T-helper 9 cell (primary cell): ENCODE results near the gene PPEF2.
"Not testable (repeated sequence)": the region's sequence is repeated elsewhere in the genome, so short reads cannot be mapped to it uniquely, and the experiment has no call there.

Experiments
- DNase-seq: peaks from one replicate; pipeline ENCODE4 v3.0.0-alpha.2; 2020
- total RNA-seq, 2 donors: gene quantifications; one replicate each; lab custom pipeline; 2026; lab: John Stamatoyannopoulos, UW

Gene PPEF2
- 0.42 to 0.72 reads per million in 2 donors for total RNA-seq

DNA sequence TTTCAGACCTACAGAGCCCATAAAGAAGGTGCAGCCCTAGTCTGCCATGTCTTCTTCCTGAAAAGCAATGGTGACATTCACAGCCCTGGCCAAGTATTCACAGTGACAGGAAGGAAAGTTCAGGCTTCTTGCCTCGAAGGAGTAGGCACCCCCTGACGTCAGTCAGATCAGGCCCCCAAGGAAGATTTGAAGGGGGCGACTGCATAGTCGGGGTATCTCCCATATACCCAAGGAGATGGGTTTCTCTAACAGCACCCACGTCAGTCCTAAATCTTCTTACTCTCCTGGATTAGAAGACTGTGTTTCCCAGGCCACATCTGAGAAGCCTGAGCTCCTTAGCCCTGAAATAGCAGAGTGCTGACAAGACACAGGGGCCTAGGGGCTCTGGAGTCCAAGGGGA lies at the start of gene PPEF2:
Gene PPEF2, minus strand, starts transcription at position 101 of the 400 bp plus-strand sequence. CDS start 6,127 bp downstream, outside the sequence.
- DNase-seq: no peak

- DNase-seq: no peak
Observed at GRCh38 chr4:75950213-75950815, 48.1 kb upstream of the PPEF2 start.

- DNase-seq: no peak
Observed at GRCh38 chr4:75948822-75949444, 46.7 kb upstream of the PPEF2 start.

GRCh38 chr4:75940692-75941253 lies 38.5 kb upstream of the PPEF2 start, which contains the start of gene NAAA:
TSS of gene NAAA (minus strand) at chr4:75941013. CDS start at chr4:75940949, 64 bp downstream.
- peak; percentile 75 for DNase-seq

DNA sequence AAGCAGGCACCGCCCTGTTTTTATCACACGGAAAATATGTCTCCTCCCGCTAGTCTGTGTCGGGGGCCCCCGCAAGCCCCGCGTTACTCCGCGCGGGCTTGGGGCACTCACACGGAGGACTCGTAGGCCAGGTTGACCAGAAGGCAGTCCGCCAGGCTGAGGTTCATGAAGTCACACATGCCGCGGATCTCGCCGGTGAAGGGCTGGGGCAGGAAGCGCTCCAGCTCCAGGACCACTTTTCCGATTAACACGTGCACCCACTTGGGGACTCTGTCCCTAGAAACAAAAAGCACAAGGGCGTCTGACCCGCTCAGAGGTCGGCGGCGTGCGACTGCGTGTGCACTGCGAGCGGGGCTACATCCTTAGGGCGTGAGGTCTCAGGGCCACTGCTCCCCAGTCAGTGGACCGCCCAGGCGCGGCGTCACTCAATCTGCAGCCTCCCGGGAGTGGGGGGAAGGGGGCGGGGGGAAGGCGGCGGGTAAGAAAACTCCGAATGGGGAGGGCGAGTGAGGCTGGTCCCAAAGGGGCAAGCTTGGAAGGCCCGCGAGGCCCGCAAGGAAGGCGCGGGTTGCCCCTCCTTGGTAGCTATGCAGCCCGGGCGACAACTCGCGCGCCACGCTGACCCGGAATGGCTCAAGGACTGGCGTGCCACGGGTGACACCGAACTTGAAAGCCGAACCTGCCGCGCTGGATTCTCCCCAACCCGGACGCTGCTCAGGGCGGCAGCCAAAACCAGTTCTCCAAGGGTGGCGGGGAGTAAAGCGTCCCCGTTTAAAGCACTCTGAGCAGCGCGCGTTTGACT lies 37.8 kb upstream of the PPEF2 start:
- DNase-seq: peak; percentile 71

DNA sequence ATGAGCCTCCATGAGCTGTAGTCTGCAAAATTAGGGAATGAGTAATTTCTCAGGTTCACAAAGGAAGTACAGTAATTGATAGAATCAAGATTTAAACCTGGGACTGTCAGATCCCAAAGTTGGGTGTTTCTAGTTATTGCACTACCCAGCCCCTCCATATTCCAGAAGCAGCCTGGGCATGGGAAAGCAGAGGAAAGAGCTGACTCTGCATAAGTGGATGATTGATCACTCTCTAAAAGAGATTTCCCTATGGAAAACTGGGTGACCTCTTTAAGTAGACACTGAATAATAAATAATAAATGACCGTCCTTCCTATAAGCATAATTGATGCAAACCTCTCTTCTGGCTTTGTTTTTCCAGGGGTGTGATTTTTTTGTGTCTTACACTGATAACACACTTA lies 33.4 kb upstream of the PPEF2 start:
- no peak for DNase-seq

GRCh38 chr4:75930152-75930551 lies 27.9 kb upstream of the PPEF2 start:
- no peak for DNase-seq

GRCh38 chr4:75924916-75925315 lies 22.7 kb upstream of the PPEF2 start:
- DNase-seq: not testable (repeated sequence)

DNA sequence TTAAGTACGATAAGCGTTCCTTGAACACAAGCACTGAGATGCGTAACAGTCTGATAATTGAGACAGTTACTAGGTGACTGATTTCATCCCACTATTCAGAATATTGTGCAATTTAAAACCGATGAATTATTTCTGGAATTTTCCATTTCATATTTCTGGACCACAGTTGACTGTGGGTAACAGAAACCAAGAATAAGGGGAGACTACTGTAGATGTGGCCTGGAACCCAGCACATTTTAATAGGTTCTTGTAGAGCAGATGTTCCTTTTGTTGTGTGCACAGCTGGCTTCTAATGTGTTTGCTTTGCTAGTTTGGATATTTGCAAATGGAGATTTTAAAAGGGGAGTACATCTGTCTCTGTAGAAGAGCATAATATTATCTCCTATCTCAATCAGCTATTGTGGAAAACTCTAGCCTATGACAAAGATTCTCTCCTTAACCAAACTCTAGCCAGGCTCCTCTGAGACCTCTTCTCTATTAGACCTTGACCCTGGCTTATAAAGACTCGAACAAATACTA lies 22.1 kb upstream of the PPEF2 start:
- no peak for DNase-seq

GRCh38 chr4:75922588-75922987 lies 20.3 kb upstream of the PPEF2 start:
- no peak for DNase-seq

DNA sequence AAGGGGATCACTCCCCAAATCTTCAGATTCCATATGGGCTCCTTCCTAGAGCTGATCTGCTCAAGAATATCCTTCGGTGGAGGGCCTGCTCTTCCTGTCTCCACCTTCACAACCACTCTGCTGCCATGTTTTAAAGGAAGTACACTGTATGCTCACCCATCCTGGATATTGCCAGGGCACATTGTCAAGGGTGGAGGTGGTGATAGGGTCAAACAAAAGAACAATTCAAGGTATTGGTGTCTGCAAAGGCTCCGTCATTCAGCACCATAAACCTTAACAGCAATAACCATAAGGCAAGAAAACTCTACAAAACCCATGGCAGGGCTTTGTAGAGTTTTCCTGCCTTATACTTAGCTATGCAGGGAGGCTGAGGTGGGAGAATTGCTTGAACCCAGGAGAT lies 19.7 kb upstream of the PPEF2 start:
- DNase-seq: no peak

DNA sequence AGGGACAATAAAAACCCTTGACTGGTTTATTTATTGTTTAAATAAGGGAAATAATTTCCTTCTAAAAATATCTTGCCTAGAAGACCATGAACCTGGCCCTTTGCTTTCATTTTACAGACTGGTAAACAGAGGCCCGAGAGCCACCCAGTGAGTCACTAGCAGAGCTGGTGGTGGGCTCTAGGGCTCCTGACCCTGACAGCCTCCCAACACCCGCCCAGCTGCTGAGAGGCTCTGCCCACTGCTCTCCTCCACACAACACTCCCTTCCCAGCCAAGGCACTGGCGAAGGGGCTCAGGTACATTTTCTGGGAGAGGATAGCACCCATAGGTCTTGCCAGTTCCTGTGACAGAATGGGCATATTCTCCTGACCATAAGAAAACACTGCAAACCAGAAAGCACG lies 18.1 kb upstream of the PPEF2 start:
- no peak for DNase-seq

GRCh38 chr4:75919920-75920319 lies 17.7 kb upstream of the PPEF2 start:
- DNase-seq: no peak

DNA sequence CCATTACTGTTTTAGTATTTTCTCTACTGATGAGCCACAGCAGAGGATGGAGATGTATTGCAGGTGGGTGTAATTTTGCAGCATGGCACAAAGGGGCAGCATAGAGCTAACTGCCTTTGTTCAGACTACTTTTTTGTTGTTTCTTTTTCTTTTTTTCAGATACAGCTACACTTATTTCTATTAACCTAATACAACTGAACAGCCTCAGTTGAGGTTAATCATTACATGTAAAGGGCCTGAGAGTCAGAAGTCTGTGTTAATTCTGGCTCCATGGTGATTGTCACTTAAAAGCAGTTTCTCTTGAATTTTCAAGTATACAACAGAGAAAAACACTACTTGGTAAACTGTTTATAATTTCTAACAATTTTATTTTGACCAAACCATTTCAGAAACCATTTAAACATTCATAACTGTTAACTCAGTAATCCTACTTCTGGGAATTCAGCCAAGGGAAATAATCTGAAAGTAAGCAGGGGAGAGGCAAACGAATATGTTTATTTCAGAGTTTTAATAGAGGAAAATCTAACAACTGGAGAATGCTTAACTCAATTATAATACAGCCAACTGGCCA lies 13.9 kb upstream of the PPEF2 start:
- no peak for DNase-seq

DNA sequence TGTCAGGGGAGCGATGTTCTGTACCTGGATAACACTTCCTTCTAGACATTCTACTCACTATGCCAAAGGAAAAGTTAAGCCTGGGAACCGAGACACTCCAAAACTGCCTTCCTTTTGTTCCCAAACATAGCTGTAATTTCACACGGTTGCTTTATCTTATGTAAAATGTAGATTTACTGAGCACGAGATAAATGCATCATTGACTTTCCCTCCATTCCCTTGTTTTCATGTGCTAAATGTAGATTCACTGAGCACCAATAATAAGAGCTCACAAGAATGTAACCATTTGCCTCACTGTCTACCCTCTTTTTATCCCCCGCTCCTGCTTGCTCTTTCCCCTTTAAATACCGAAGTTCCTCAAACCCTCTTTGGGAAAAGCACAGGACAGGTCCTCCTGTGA lies 10.7 kb upstream of the PPEF2 start:
- DNase-seq: no peak

- not testable (repeated sequence) for DNase-seq
Observed at GRCh38 chr4:75910831-75911230, 8.6 kb upstream of the PPEF2 start.

DNA sequence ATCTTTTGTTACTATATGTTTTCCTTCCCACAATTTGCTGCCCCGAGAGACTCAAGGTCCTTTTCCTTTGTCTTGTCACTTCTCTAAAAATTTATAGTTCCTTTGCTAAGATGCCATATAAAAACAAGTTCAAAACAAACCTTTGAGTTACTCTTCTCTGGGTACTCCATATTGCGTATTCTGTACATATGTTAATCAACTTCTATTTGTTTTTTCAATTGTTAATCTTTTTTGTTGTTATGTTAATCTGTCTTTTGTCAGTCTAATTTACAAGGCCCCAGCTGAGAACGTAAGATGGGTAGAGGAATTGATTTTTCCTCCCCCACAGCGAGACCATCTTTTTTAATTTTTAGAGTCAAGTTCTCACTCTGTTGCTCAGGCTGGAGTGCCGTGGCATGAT lies 7.2 kb upstream of the PPEF2 start:
- no peak for DNase-seq

- no peak for DNase-seq
Observed at GRCh38 chr4:75908555-75908954, 6.3 kb upstream of the PPEF2 start.

DNA sequence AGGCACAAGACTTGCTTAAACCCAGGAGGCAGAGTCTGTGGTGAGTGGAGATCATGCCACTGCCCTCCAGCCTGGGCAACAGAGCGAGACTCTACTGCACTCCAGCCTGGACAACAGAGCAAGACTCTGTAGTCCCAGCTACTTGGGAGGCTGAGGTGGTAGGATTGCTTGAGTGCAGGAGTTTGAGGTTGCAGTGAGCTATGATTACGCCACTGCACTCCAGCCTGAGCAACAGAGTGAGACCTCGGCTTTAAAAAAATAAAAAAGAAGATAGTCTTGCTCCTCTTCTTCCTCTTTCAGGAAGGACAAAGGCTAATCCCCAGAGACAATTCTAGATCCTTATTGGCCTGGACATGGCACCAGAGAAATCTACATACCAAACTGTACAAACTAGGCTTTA lies 5.7 kb upstream of the PPEF2 start:
- no peak for DNase-seq

- DNase-seq: no peak
Observed at GRCh38 chr4:75904076-75904475, 1.8 kb upstream of the PPEF2 start.

GRCh38 chr4:75898536-75898935 lies 3.7 kb downstream of the PPEF2 start:
- DNase-seq: no peak

GRCh38 chr4:75895744-75896314 lies 6.4 kb downstream of the PPEF2 start:
- DNase-seq: no peak

GRCh38 chr4:75892508-75892907 lies 9.7 kb downstream of the PPEF2 start:
- no peak for DNase-seq
